ENCODE results near the gene RMDN2. TPM values are rescaled to one million over a fixed set of nuclear protein-coding genes. Genes with fewer than 3 reads are reported as not detected.
A peak's percentile ranks its signal among the peaks of the same experiment; 100 is the strongest.

The RMDN2 gene
- total and polyA plus RNA-seq, 8 donors = 2.4 to 6.6 (median 3.7) TPM

GRCh38 chr2:38060236-38061018 is 135.3 kb downstream of the RMDN2 start:
- H3K27me3 ChIP-seq = no peaks in the 10 kb centered on the region
- no peaks in the 10 kb centered on the region for H3K36me3 ChIP-seq
- TF ChIP-seq CTCF (IDR thresholded peaks at IDR 0.05) = no peak
- intact Hi-C loops (cut with DNase I) = no loop called here
- ATAC-seq = no peak
- 72 to 75% methylated on average over 5 of the region's 5 CpGs for WGBS, 2 donors
- no peak overlapping the region for H3K4me3 ChIP-seq
- H3K27ac ChIP-seq = no peak overlapping the region
- no peak for DNase-seq
- H3K9me3 ChIP-seq = no peaks in the 10 kb centered on the region
- FAIRE-seq = no peak
- no peaks in the 10 kb centered on the region for H3K4me1 ChIP-seq

- Histone ChIP-seq H3K4me3 (no peak overlapping the region), H3K27me3 (no peaks in the 10 kb centered on the region), H3K4me1 (no peaks in the 10 kb centered on the region), H3K27ac (no peak overlapping the region), H3K36me3 (no peaks in the 10 kb centered on the region), H3K9me3 (no peaks in the 10 kb centered on the region)
- TF ChIP-seq CTCF (IDR thresholded peaks at IDR 0.05) = no peak
- FAIRE-seq = no peak
- peak in 1 of 4 donors; percentile 14 for ATAC-seq
- intact Hi-C loops (cut with DNase I) = no loop called here
- no peak for DNase-seq
- WGBS, 2 donors = 82 to 89% methylated on average over 5 of the region's 5 CpGs
These were observed 139.9 kb downstream of the RMDN2 start for GRCh38 chr2:38064801-38065501.

GRCh38 chr2:38065502-38066135 is 140.5 kb downstream of the RMDN2 start:
- no peak for DNase-seq
- intact Hi-C loops (cut with DNase I) = no loop called here
- Histone ChIP-seq H3K4me1 (no peaks in the 10 kb centered on the region), H3K9me3 (no peaks in the 10 kb centered on the region), H3K36me3 (no peaks in the 10 kb centered on the region), H3K27me3 (no peaks in the 10 kb centered on the region), H3K4me3 (no peak overlapping the region), H3K27ac (no peak overlapping the region)
- TF ChIP-seq CTCF (IDR thresholded peaks at IDR 0.05) = no peak
- WGBS, 2 donors = 87 to 93% methylated on average over 6 of the region's 6 CpGs
- no peak for FAIRE-seq
- no peak for ATAC-seq

DNA sequence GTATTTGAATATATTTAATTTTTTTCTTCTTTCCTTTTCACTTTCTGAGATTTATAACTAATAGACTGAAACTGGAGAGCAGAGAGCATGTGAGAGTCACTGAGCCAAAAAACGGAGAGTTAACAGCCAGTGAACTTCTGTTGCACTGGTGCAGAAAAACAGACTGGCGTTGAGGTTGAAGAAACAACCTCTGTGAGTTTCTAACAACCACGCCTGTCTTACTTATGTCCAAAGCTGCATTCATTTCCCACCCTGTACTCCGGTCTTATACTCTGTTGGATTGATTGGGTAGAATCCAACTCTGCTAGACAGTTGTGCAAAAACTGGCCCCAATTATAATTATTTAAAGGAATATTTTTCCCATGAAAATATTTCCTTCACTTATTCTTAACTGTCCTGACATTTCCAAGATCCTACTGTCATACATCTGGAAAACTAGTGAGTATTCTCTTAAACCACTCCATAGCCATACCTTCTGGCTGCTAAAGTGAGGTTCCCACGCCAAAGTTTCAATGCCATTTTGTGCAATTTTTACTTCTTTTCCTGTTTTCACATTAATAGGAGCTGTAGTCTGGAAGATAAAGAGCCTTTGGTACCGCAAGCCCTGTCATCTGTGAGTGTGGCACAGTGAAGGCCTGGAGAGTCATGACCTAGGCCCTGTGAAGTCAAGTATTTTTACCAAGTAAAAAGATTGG is 141.5 kb downstream of the RMDN2 start:
- WGBS, 2 donors = 73 to 83% methylated on average over 6 of the region's 6 CpGs
- no peaks in the 10 kb centered on the region for H3K27me3 ChIP-seq
- ATAC-seq (no peak), DNase-seq (no peak), FAIRE-seq (no peak)
- no peaks in the 10 kb centered on the region for H3K9me3 ChIP-seq
- intact Hi-C loops (cut with DNase I) = no loop called here
- H3K27ac ChIP-seq = no peak overlapping the region
- H3K4me1 ChIP-seq = no peaks in the 10 kb centered on the region
- H3K36me3 ChIP-seq = no peaks in the 10 kb centered on the region
- TF ChIP-seq CTCF (IDR thresholded peaks at IDR 0.05) = no peak
- H3K4me3 ChIP-seq = no peak overlapping the region

Other genes with a start within 250 kb of the RMDN2 start
- gene CYP1B1, start 150.9 kb downstream of the RMDN2 start, total RNA-seq = 10 to 100 TPM in 2 of 6 donors, 1 to 10 TPM in 3, under 1 TPM in 1; 0.93 to 36.3 (median 5.9) TPM
- gene CYP1B1, start 150.9 kb downstream of the RMDN2 start, polyA plus RNA-seq = 1 to 10 TPM; 2.1 to 4.5 TPM